A673 (cell line): ENCODE measurements around the gene CARD19. TPM values are rescaled to one million over a fixed set of nuclear protein-coding genes. Genes with fewer than 3 reads are reported as not detected.

Experiments used
- BruUV-seq: library from RNA; stranded (reverse); fragments of 400-500 nt; replicated peaks from 2 replicates; lab custom pipeline; 2021; lab: Mats Ljungman, UMichigan
- CTCF ChIA-PET: fragments of 300-600 bp; sonication (Branson Sonifier 250); formaldehyde crosslinking; loops from one replicate; lab custom pipeline; 2022; ENCODE audit warnings: antibody characterized with exemption; lab: Charles Lee
- POLR2A ChIA-PET: fragments of 300-600 bp; sonication (Branson Sonifier 250); formaldehyde crosslinking; loops from one replicate; lab custom pipeline; 2022; ENCODE audit warnings: antibody characterized with exemption; ENCODE audit not compliant: low non-redundant PET; lab: Charles Lee
- DNase-seq: peaks from one replicate; pipeline ENCODE4 v3.0.0-alpha.2; 2015; ENCODE audit warnings: low spot score
- H3K27ac ChIP-seq: fragments of 200-600 bp; sonication (generic); 2 replicates; pipeline ENCODE4 v1.5.1; 2016; ENCODE audit warnings: mixed run types, low read depth, mild to moderate bottlenecking, mixed read lengths, antibody characterized with exemption, low read length; ENCODE audit not compliant: poor library complexity, severe bottlenecking
- H3K27me3 ChIP-seq: fragments of 200-600 bp; sonication (generic); replicated peaks from 2 replicates; pipeline ENCODE4 v1.6.1; 2017; ENCODE audit warnings: mixed run types, low read depth, mild to moderate bottlenecking, mixed read lengths, antibody characterized with exemption, low read length; ENCODE audit not compliant: insufficient read depth, poor library complexity
- H3K36me3 ChIP-seq: fragments of 200-600 bp; sonication (generic); 2 replicates; pipeline ENCODE4 v1.6.1; 2016; ENCODE audit warnings: mixed run types, mild to moderate bottlenecking, mixed read lengths, antibody characterized with exemption, low read length; ENCODE audit not compliant: insufficient read depth, poor library complexity, severe bottlenecking
- H3K4me1 ChIP-seq: fragments of 200-600 bp; sonication (generic); 2 replicates; pipeline ENCODE4 v1.6.1; 2017; ENCODE audit warnings: mixed run types, mild to moderate bottlenecking, mixed read lengths, antibody characterized with exemption, low read length; ENCODE audit not compliant: insufficient read depth, poor library complexity, severe bottlenecking
- H3K4me3 ChIP-seq: fragments of 200-600 bp; sonication (generic); 2 replicates; pipeline ENCODE4 v1.5.1; 2016; ENCODE audit warnings: low read depth, mixed run types, mild to moderate bottlenecking, mixed read lengths, low read length; ENCODE audit not compliant: poor library complexity, severe bottlenecking
- H3K9me3 ChIP-seq: fragments of 200-600 bp; sonication (generic); 2 replicates; pipeline ENCODE4 v1.6.1; 2016; ENCODE audit warnings: mixed run types, low read depth, mild to moderate bottlenecking, mixed read lengths, antibody characterized with exemption, low read length; ENCODE audit not compliant: poor library complexity, severe bottlenecking
- EZH2 ChIP-seq: fragments of 200-600 bp; sonication (generic); IDR thresholded peaks from 2 replicates; pipeline ENCODE4 v1.6.1; 2017; ENCODE audit warnings: borderline replicate concordance, low read depth, mild to moderate bottlenecking, mixed read lengths, antibody characterized with exemption, low read length; ENCODE audit not compliant: poor library complexity, severe bottlenecking
- intact Hi-C: fragments of 100-400 bp; cut with micrococcal nuclease; formaldehyde crosslinking; loops from one replicate; pipeline ENCODE4 v1.10.0; 2022; ENCODE audit not compliant: unreplicated experiment
- total RNA-seq: library from RNA; stranded (reverse); gene quantifications from 2 replicates; pipeline ENCODE4 v1.2.3, GENCODE V29; 2021
- TF ChIP-seq, protein P1 (sequence below): fragments of 300-800, 200-600 bp; sonication (generic); conservative IDR thresholded peaks from 2 replicates; pipeline ENCODE4 v1.5.1; 2017; ENCODE audit warnings: low read depth, mild to moderate bottlenecking, antibody characterized with exemption, low read length, moderate library complexity, mixed read lengths

CARD19 gene
- total RNA-seq, 1 experiment from 2014 or later: 12.2 TPM

DNA sequence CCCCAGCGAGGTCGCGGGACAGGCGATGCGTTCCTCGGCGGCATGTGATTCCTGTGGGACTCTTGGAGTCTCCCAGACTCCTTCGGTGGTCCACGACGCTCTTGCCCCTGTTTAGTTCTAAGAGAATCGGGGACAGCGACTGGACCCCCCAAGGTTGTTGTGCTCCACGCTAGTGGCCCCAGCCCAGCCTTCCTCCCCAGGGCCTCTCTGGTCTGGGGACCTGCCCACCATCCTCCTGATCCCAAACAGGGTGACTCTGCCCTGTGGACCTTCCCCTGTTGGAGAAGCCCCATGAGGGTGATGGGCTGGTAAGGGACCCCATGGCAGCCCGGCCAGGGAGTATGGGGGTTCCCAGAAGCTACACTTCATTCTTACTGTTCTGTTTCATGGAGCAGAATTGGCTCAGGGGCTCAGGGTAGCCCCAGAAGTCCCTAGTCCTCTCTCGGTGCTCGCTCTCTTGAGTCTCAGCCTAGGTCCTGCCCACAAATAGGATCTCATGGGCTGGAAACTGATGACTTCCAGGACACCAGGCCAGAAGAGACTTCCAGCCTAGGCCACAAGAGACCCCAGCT lies 880 bp downstream of the CARD19 start:
- Histone ChIP-seq H3K27me3 (no peaks in the 10 kb centered on the region), H3K4me3 (peak overlapping the region; percentile 98), H3K36me3 (no peaks in the 10 kb centered on the region), H3K4me1 (peaks cover 20% of the 10 kb centered on the region), H3K9me3 (no peaks in the 10 kb centered on the region), H3K27ac (peak overlapping the region; percentile 79)
- peak; percentile 12 for DNase-seq
- POLR2A ChIA-PET: no interaction called here
- CTCF ChIA-PET: interaction anchor here (1.7 kb wide), 1 partner anchor 12 kb away, joined by 7 read pairs; no protein-coding TSS in a partner anchor
- intact Hi-C loops: no loop called here
- no TSS peak for BruUV-seq
- TF ChIP-seq, protein P1, sequence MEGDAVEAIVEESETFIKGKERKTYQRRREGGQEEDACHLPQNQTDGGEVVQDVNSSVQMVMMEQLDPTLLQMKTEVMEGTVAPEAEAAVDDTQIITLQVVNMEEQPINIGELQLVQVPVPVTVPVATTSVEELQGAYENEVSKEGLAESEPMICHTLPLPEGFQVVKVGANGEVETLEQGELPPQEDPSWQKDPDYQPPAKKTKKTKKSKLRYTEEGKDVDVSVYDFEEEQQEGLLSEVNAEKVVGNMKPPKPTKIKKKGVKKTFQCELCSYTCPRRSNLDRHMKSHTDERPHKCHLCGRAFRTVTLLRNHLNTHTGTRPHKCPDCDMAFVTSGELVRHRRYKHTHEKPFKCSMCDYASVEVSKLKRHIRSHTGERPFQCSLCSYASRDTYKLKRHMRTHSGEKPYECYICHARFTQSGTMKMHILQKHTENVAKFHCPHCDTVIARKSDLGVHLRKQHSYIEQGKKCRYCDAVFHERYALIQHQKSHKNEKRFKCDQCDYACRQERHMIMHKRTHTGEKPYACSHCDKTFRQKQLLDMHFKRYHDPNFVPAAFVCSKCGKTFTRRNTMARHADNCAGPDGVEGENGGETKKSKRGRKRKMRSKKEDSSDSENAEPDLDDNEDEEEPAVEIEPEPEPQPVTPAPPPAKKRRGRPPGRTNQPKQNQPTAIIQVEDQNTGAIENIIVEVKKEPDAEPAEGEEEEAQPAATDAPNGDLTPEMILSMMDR: no peak
- TF ChIP-seq EZH2: no peak

DNA sequence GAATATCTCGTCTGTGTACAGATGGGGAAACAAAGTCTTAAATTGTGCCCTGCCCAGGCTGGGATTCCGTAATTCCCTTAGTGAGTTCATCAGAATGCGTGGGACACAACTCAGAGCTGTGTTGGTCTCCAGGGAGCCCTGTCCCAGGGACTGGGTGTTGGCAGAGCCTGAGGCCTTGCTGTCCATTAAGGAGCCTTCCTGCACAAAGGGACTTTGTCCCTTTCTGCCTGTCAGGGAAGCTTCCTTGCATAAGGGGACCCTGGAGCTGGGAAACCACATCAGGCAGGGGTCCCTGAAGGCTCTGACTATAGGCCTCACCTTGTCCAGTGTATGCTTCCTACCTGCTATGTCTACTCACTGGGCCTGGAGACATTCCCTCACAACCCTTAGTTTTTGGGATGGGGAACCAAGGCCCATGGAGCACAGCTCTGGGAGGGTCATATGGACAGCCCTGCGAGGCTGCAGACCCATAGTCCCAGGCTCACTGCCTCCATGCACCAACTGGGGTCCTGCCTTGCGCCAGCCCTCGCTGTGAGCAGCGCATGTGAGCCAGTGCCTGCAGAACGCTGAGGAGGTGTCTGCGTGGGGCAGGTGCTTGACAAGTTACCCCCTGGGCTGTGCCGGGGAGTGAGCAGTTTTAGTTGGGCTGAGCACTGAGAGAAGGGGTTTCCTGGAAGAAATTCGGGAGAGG lies 1.6 kb downstream of the CARD19 start:
- Histone ChIP-seq H3K9me3 (no peaks in the 10 kb centered on the region), H3K4me3 (no peak overlapping the region), H3K27ac (no peak overlapping the region), H3K36me3 (no peaks in the 10 kb centered on the region), H3K4me1 (peaks cover 20% of the 10 kb centered on the region), H3K27me3 (no peaks in the 10 kb centered on the region)
- BruUV-seq: no TSS peak
- intact Hi-C loops: no loop called here
- DNase-seq: no peak
- POLR2A ChIA-PET: no interaction called here
- TF ChIP-seq, protein P1: no peak
- TF ChIP-seq EZH2: no peak
- CTCF ChIA-PET: interaction anchor here (1.7 kb wide), 1 partner anchor 11 kb away, joined by 7 read pairs; no protein-coding TSS in a partner anchor

DNA sequence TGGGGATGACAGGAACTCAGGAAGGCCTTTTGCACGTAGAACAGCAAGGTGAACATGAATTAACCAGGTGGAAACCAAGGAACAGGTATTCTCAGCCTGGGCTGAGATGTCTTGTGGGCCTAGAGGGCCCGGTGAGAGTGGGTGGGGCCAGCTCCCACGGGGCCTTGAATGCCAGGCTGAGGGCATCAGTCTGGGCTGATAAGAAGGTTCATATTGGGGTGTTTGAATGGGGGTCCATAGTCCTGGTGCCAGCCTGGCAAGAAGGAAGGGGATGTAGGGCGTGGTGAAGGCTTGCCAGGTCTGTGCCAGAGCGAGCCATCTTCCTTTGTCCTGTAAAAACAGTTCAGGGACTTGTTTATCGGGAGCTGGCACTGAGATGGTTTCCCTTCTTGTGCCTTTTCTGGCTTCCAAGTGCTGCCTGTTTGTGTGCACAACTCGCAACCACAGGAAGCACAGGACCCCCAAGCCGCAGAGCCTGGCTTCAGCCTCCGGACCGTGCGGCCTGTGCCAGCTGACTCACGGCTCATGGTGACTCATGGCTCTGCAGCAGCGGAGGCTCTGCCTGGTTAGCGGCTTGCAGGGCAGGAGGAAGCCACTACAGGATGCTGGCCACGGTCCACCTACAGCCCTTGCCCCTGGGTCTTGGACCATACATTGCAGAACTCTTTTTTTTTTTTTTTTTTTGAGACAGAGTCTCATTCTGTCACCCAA lies 2.4 kb downstream of the CARD19 start:
- Histone ChIP-seq H3K36me3 (no peaks in the 10 kb centered on the region), H3K4me3 (no peak overlapping the region), H3K27me3 (no peaks in the 10 kb centered on the region), H3K9me3 (no peaks in the 10 kb centered on the region), H3K27ac (no peak overlapping the region), H3K4me1 (peaks cover 17% of the 10 kb centered on the region)
- intact Hi-C loops: no loop called here
- peak; percentile 48 for DNase-seq
- ChIA-PET POLR2A (no interaction called here), CTCF (interaction anchor here (1.7 kb wide), 1 partner anchor 11 kb away, joined by 7 read pairs; no protein-coding TSS in a partner anchor)
- TF ChIP-seq EZH2: no peak
- TF ChIP-seq, protein P1: no peak
- no TSS peak for BruUV-seq
